IPS-11a (cell line): ENCODE data around the gene AP2A2.
"Not testable (repeated sequence)": the region's sequence is repeated elsewhere in the genome, so short reads cannot be mapped to it uniquely, and the experiment has no call there.

ENCODE experiments used
- H3K4me3 ChIP-seq: one replicate; pipeline ENCODE4 v1.5.1; 2013; ENCODE audit warnings: low read depth, low read length, control low read depth

Gene AP2A2

DNA sequence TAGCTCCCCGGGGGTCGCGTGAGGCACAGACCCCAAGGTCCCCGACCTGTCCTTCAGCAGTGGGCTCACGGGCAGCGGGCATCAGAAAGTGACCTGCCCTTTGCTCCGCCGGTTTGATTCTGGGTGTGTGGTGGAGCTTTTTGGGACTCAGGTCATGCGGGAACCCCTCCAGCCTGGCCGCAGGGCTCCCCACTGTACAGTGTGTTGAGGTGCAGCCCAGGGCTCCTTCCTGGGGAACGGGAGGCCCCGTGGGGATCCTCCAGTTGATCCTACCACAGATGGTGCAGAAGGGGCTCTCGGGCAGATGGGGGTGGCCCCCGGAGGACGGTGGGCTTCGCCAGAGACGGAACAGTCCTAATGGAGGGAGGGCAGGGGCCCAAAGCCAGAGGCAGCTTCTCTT lies 86.6 kb downstream of the AP2A2 start:
- no peak overlapping the region for H3K4me3 ChIP-seq

DNA sequence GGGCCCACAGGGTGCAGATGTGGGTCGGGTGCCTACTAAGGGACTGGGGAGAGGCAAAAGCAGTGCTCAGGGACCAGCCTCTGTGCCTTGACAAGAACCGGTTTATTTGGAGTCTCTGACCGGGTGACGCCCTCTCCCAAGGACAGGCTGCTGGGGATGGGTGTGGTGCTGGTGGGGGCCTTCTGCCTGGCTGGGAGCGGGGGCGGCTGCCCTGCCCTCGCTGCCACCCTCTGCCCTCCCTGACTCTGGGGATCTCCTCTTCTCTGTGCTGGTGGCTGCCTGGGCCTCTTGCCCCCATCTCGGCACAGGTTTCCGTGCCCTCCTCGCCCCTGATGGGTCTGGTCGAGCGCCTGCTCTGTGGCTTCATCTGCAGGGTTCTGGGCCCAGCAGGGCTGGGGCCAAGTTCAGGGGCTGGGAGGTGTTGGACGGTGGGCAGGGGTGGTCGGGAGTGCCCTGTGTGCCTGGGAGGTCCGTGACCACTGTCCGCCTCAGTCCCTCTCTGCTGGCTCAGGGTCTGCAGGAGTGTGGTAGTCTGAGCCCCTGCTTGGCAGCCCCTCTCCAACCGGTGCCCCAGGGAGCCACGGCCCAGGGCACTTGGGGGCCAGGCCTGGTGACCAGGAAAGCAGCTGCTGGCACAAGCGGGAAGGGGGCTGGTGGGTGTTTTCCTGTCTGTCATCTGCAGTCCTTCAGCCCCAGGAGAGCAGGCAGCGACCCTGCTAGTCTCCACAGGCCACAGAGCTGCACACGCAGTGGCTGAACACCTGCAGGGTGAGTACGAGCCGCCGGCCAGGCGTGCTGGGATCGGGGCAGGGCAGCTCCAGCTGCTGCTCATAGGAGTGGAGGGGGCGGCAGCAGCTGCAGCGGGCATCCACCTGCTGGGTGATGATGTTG lies 87.3 kb downstream of the AP2A2 start:
- H3K4me3 ChIP-seq: no peak overlapping the region

DNA sequence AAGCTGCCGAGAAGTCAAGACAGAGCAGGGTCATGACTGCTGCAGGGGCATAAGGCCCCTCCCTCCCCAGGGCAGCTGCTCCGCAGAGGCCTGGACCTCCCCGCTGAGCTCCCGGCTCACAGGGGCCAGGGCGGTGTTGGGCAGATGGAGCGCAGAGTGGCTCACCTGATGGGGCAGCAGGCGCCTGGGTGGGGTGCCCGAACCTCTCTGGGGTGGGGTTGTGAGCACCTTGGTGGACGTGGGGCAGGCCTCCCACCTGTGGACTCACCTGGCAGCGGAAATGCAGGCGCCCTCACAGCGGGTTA lies 87.9 kb downstream of the AP2A2 start:
- no peak overlapping the region for H3K4me3 ChIP-seq

DNA sequence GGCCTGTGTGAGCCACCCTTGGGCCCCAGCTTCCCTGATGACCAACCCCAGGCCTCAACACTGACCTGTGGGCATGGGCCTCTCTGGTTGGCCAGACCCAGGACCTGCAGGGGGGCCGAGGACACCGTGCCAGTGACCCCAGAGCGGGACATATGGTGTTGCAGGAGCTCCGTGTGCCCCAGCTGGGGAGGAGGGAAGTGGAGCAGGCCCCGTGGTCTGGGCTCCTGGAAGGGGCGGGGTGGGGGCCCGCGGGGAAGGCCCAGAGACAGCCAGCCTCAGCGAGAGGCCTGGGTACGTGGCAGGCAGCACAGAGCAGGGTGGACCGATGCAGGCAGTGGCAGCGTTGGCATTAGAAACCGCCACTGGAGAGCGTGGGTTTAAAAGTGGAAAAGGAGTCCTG lies 88.6 kb downstream of the AP2A2 start:
- H3K4me3 ChIP-seq: no peak overlapping the region

DNA sequence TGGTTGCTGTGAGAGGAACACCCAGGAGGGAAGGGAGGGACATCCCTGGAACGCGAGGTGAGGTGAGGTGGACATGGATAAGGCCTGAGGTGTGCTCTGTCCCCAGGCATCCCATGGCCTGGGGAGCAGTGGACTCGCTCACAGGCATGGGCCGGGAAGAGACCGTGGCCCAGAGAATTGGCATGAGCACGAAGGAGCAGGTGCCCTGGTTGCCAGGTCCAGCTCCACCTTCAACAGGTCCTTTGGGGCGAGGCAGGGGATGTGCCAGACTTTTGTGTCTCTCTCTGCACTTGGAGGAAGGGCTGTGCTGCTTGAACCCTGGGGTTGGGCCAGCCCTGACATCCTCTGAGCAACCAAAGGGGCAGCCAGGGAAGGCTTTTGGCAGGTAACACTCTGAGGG lies 89.4 kb downstream of the AP2A2 start:
- no peak overlapping the region for H3K4me3 ChIP-seq

DNA sequence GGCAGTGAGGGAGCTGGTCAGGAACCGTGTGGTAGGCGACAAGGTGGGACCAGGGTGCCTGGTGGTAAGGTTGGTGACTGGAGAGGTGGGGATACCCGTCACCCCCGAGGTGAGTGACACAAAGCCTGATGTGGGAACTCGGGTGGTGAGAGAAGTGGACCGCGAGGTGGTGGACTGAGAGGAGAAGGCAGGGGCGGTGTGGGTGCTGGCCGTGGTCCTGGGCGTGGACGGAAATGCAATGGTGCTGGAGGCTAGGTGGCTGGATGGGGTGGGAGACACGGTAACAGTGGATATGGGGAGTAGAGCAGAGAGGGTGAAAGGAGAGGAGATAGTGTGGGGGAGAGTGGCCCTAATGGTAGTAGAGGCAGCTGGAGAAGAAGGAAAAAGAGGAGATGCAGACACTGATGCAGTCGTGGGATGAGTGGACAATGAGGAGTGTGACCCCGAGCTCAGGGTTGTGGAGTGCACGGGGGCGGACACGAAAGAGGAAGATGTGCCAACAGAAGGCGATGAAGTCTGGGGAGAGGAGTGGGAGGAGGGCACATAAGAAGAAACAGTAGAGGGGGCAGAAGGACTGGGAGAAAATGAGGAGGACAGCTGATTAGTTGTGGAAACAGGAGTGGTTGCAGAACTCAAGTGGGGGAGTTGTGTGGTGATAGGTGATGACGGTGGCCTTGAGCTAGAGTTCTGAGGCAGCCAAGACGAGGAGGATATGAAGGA lies 90.3 kb downstream of the AP2A2 start:
- no peak overlapping the region for H3K4me3 ChIP-seq

DNA sequence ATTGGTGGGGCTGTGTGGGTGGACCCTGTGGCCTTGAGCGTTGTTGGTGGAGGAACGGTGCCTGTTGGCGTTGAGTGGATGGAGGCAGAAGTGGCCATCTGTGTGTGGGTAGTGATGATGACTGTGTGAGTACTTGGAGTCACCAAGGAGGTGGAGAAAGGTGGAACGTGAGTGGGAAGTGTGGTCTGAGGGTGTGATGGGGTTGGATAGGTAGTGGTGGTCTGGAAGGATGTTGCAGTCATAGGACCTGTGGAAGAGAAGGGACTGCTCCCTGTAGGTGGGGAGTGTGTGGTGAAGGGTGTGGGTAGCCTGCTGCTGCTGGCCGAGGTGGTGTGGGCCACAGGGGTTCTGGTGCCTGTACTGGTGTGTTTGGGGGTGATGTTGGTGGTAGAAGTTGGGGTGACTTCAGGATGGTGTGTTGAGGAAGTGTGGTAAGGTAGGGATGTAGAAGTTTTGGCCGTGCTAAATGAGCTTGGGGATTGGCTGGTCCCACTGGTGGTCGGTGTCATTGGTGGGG lies 91.0 kb downstream of the AP2A2 start:
- H3K4me3 ChIP-seq: not testable (repeated sequence)

DNA sequence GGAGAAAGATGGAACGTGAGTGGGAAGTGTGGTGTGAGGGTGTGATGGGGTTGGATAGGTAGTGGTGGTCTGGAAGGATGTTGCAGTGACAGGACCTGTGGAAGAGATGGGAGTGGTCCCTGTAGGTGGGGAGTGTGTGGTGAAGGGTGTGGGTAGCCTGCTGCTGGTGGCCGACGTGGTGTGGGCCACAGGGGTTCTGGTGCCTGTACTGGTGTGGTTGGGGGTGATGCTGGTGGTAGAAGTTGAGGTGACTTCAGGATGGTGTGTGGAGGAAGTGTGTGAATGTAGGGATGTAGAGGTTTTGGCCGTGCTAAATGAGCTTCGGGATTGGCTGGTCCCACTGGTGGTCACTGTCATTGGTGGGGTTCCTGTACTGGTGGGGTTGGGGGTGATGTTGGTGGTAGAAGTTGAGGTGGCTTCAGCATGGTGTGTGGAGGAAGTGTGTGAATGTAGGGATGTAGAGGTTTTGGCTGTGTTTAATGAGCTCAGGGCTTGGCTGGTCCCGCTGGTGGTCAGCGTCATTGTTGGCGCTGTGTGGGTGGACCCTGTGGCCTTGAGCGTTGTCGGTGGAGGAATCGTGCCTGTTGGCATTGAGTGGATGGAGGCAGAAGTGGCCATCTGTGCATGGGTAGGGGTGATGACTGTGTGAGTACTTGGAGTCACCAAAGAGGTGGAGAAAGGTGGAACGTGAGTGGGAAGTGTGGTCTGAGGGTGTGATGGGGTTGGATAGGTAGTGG lies 91.8 kb downstream of the AP2A2 start:
- H3K4me3 ChIP-seq: no peak overlapping the region

DNA sequence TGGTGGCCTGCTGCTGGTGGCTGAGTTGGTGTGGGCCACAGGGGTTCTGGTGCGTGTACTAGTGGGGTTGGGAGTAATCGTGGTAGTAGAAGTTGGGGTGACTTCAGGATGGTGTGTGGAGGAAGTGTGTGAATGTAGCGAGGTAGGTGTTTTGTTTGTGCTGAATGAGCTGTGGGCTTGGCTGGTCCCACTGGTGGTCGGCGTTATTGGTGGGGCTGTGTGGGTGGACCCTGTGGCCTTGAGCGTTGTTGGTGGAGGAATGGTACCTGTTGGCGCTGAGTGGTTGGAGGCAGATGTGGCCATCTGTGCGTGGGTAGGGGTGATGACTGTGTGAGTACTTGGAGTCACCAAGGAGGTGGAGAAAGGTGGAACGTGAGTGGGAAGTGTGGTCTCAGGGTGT lies 92.4 kb downstream of the AP2A2 start:
- H3K4me3 ChIP-seq: no peak overlapping the region

DNA sequence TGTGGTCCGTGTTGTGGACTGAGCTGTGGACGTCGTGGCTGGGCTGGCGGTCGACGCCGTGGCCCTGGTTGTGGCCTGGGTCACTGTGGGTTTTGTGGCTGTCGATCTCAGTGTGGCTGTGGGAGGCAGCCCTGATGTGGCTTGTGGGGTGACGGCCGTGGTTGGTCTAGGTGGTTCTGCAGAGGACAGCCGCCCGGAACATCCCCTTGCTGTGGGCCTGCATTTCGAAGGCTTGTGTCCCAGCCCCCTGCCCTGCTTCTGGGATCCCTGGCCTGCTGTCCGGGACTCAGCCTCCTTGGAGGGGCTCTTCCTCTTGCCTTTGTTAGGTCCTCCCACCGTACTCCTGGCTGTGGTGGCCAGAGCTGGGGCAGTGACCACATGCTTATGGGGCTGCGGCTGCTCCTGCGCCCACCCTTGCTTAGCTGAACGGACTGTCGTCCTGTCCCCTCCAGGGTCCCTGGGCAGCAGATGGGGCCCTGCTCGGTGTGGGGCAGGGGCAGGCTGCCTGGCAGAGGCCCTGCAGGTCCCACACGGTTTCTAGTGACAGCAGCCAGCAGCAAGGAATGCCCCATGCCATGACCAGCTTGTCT lies 93.7 kb downstream of the AP2A2 start:
- no peak overlapping the region for H3K4me3 ChIP-seq

DNA sequence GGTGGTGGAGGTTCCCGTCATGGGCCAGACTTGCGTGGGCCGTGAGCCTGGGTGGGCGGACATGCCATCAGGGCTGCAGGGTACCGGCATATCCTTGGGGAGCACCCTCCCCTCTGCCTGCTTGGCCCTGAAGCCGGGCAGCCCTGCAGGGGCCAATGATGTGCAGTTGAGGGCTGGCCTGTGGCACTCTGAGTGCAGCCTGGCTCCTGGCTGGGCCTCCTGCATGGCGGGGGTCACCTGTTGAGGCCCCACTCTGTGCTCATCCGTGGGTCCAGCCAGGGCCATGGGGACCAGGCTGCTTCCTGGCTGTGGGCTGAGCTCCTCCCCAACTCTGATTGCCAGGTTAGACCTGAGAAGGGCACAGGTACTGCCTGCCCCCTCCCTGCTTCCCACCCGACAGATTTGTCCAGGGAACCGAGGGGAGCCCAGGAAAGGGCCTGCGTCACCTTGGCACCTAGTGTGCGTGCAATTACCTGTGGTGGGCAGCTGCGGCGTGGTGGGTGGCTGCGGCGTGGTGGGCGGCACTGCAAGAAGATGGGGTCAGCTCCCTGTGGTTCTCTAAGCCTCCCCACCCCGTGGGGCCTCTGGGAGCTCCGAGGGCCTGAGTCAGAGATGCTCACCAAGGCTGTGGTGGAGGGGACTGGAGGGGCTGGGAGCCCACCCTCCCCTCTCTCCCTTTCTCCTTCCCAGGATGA lies 94.7 kb downstream of the AP2A2 start:
- no peak overlapping the region for H3K4me3 ChIP-seq

DNA sequence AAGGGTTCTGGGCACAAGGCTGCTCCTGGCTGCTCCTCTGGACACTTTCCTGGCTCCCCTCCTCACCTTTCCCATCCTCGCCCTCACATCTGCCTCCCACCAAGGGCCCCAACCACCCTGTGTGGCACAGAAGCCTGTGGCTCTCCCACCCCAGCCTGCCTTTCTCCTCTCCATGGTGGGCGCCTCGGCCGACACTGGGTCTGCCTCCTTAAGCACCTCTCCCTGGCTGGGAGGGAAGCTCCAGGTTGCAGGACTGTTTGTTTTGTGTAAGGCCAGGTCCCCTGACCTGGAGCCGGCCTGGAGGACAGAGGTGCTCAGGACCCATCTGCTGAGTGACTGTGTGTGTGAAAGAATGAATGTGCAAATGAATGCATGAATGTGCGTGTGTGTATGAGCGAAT lies 96.7 kb downstream of the AP2A2 start:
- H3K4me3 ChIP-seq: no peak overlapping the region

DNA sequence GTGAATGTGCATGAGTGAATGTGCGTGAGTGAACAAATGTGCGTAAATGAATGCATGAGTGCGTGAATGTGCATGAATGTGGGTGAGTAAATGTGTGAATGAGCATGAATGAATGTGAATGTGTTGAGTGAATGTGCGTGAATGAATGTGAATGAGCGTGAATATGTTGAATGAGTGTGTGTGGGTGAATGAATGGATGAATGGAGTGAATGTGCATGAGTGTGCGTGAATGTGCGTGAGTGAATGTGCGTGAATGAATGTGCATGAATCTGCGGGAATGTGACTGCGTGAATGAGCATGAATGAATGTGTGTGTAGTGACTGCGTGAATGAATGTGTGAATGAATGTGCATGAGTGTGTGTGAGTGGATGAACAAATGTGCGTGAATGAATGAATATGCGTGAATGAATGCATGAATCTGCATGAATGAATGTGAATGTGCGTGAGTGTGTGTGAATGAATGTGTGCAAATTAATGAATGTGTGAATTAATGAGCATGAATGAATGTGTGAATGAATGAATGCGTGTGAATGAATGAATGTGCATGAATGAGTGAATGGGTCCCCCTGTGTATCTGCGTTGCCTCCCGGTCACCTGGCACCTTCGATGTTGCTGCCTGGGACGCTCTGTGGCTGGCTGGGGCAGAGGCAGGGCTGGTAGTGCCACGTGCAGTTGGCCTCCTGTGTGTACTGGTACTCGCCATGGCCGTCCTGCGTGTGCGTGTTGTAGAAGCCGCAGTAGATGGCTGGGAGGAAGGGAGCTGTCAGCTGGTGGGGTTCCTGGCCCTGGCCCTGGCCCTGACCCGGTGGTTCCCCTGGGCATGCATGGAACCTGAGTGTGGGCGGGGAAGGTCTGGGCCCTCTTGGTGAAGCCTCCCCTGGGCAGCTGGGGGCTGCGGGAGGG lies 97.5 kb downstream of the AP2A2 start:
- no peak overlapping the region for H3K4me3 ChIP-seq

DNA sequence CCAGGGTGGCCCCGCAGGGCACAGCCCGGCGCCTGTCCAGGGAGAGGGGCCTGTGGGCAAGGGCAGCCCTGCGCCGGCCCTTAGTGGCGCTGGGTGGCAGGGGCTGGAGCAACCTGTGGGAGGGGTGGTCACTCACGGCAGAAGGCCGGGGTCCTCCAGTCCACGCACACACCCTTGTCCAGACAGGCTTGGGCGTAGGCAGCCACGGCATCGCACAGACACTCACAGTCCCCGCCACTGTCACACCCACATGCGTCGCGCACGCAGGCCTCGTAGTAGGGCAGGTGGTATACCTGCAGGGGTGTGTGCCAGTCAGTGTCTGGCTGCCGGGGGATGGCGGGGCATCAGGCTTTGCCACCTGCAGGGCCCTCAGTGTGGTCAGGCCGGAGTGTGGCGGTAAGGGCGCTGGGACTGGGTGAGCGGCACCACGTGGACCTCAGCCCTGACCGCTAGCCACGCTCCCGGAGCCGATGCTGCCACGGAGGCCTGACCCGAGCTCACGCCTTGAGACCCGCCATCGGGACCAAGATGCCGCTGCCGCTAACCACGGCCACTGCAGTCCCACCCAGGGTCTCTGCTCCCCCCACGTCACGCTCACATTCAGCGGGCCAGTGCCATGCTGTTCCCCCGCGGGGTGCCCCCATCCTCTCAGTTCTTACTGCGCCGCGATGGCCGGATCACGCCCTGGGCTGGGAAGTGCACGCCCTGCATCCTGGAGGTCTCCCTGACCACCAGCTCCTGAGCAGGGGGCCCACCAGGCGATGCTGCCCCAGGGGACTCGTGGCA lies 98.3 kb downstream of the AP2A2 start:
- H3K4me3 ChIP-seq: no peak overlapping the region

DNA sequence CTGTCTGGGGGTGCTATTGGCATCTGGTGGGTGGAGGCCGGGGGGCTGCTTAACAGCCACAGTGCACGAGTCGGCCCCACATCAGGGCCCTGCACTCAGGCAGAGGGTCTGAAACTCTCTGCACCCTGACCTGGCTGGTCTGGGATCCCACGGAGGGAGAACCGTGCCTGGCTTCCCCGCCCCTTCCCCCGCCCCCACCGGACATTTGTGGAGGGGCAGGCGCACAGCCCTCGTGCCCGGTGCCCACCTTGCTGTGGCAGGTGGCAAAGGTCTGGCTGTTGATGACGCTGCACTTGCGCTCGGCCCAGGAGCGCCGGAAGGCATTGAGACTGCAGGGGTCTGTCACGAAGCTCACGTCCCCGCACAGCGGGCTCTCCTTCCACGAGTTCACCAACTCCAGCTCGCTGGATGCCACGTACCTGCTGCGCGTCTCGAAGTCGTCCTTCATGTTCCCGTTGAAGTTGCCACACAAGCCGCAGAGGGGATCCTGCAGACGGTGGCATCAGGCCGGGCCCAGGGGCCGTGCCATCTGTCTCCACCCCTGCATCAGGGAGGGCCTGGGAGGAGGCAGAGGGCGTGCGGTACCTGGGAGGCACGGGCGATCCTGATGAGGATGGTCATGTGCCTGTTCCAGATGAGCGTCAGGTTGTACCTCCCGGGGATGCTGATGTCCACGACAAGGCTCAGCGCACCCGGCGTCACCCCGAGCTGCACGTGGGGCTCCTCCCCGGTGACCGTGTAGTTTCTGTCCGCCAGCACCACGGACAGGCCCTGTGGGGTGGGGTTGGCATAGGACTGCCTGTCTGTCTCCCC lies 99.1 kb downstream of the AP2A2 start:
- H3K4me3 ChIP-seq: no peak overlapping the region

DNA sequence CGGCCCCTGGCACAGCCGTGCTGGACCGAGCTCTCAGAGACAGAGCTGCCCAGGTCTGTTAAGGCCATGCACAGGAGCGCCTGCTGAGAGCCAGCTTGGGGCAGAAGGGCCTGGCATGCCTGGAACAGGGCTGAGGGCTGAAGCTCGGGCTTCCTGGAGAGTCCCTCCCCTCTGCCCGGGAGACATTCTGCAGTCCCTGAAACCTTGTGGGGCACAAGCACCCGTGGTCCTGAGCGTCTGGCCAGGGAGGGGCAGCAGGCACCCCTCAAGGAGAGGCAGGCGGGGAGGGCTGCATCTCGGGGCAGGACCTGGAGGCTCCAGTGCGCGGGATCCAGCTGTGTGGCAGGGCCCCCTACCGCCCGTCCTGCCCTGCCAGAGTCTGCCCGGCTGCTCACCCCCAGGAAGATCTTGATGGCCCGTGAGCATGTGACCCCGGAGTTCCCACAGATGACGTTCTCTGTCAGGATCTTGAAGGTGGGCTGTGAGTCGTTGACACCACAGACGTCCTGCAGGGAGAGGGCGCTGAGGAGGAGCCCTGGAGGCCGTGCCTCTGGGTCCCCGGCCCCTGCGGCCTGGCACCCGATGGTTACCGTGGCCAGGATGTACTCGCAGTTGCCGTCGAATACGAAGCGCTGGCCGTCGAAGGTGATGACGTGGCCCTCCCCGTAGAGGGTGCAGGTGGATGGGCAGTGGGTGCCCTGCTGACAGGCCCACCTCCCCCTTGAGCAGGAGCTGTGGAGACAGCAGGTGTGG lies 99.9 kb downstream of the AP2A2 start:
- no peak overlapping the region for H3K4me3 ChIP-seq

DNA sequence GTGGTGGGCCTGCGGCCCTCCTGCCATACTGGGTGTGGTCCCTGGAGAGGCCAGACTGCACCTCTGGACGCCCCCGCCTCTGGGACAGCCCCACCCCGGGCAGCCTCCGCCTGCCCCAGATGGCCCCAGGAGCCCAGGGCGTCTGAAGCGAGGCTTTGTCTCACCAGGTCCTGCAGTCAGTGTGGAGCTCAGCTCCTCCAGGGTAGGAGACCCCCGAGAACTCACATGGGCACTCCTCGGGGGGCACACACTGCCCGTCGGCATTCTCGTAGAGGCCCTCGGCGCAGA lies 100.4 kb downstream of the AP2A2 start:
- H3K4me3 ChIP-seq: no peak overlapping the region
